ENCODE results near the gene VRK2.
"Not testable (repeated sequence)": the region's sequence is repeated elsewhere in the genome, so short reads cannot be mapped to it uniquely, and the experiment has no call there.

VRK2 gene

DNA sequence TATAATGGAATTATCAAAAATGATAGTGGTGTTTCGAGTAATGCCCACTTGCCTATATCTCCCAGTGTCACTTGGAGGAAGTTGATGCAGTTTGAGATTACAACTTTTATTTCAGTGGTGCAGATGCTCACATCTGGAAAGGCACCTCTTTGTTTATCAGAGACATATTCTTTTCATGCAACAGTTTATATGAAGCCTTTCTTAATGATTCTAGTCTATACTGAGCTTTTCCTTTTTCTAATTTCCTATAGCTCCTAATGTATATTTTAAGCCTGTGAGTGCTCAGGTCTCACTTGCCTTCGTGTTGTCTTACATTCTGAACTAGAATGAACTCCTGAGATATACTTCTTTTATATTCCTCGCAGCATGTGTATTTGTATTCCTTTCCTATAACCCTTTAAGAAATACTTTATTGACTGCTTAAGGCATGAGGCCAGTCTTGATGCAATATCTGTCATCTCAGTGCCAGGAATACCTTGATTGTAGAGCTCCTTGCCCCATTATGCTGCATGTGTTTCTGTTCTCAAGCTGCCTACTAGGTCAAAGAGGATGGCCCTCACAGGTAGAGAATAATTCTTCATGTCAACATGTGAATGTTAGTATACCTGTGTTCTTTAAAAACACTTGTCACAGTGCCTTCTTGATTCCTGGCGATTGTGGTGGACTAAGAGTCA, 52.6 kb downstream of the VRK2 start:
- H3K4me1 ChIP-seq = no peaks in the 10 kb centered on the region
- H3K36me3 ChIP-seq = no peaks in the 10 kb centered on the region; the same call in 1 of the 2 replicates
- H4K20me1 ChIP-seq = no peaks in the 10 kb centered on the region
- H3K9ac ChIP-seq = no peak overlapping the region
- H3K27ac ChIP-seq = no peak overlapping the region
- H3K27me3 ChIP-seq = no peaks in the 10 kb centered on the region
- TF ChIP-seq Cebpa-rat (IDR thresholded peaks at IDR 0.05) = no peak
- peaks cover 8% of the 10 kb centered on the region; the same call in 1 of the 2 replicates for H3K9me3 ChIP-seq
- no peak overlapping the region for H3K4me3 ChIP-seq
- H3K4me2 ChIP-seq = no peak overlapping the region

- TF ChIP-seq Cebpa-rat (IDR thresholded peaks at IDR 0.05) = no peak
- Histone ChIP-seq H3K36me3 (no peaks in the 10 kb centered on the region), H3K4me1 (no peaks in the 10 kb centered on the region), H4K20me1 (no peaks in the 10 kb centered on the region), H3K9ac (no peak overlapping the region), H3K4me3 (no peak overlapping the region), H3K27me3 (no peaks in the 10 kb centered on the region), H3K4me2 (no peak overlapping the region), H3K27ac (no peak overlapping the region), H3K9me3 (no peaks in the 10 kb centered on the region)
These were observed 54.9 kb downstream of the VRK2 start for GRCh38 chr2:58101500-58101899.

DNA sequence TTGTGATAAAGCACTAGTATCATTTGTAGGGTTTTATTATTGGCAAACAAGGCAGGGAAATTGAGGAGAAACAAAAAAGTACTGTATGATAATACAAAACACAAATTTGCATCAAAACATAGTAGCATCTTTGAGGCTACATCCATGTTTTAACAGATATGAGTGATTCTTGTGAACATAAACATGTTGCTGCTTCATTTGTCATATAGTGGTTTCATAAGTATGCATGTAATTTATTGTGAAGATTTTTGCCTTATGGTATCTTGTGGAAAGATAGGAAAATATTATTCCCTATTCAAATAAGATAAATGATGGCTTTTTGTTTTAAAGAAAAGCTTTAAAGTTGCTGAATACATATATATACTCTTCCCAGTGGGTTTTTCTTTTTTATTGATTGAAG, 60.3 kb downstream of the VRK2 start:
- H3K36me3 ChIP-seq = peaks cover 9% of the 10 kb centered on the region
- H3K4me2 ChIP-seq = no peak overlapping the region
- no peak overlapping the region for H3K4me3 ChIP-seq

GRCh38 chr2:58107803-58108710, 61.5 kb downstream of the VRK2 start:
- H3K27ac ChIP-seq = no peak overlapping the region
- no peaks in the 10 kb centered on the region for H3K9me3 ChIP-seq
- H4K20me1 ChIP-seq = no peaks in the 10 kb centered on the region; the same call in 1 of the 2 replicates
- H3K36me3 ChIP-seq = peaks cover 11% of the 10 kb centered on the region
- no peak overlapping the region for H3K4me3 ChIP-seq
- TF ChIP-seq Cebpa-rat (IDR thresholded peaks at IDR 0.05) = no peak
- no peak overlapping the region for H3K4me2 ChIP-seq
- no peaks in the 10 kb centered on the region for H3K27me3 ChIP-seq
- H3K9ac ChIP-seq = no peak overlapping the region
- H3K4me1 ChIP-seq = no peaks in the 10 kb centered on the region

More for the DNA sequence above, 60.3 kb downstream of the VRK2 start:
- no peak for TF ChIP-seq Cebpa-rat (IDR thresholded peaks at IDR 0.05)
- H3K4me1 ChIP-seq = no peaks in the 10 kb centered on the region
- H3K9me3 ChIP-seq = no peaks in the 10 kb centered on the region
- H4K20me1 ChIP-seq = no peaks in the 10 kb centered on the region; the same call in 1 of the 2 replicates
- no peak overlapping the region for H3K9ac ChIP-seq
- no peaks in the 10 kb centered on the region for H3K27me3 ChIP-seq
- H3K27ac ChIP-seq = no peak overlapping the region

GRCh38 chr2:58109481-58109880, 62.9 kb downstream of the VRK2 start:
- H3K9ac ChIP-seq = no peak overlapping the region
- H3K4me3 ChIP-seq = no peak overlapping the region
- H3K9me3 ChIP-seq = no peaks in the 10 kb centered on the region
- no peak overlapping the region for H3K27ac ChIP-seq
- H3K27me3 ChIP-seq = no peaks in the 10 kb centered on the region
- peaks cover 15% of the 10 kb centered on the region for H3K36me3 ChIP-seq
- no peaks in the 10 kb centered on the region for H3K4me1 ChIP-seq
- H3K4me2 ChIP-seq = no peak overlapping the region
- no peak for TF ChIP-seq Cebpa-rat (IDR thresholded peaks at IDR 0.05)
- no peaks in the 10 kb centered on the region; the same call in 1 of the 2 replicates for H4K20me1 ChIP-seq

GRCh38 chr2:58110765-58111164, 64.2 kb downstream of the VRK2 start:
- no peak for TF ChIP-seq Cebpa-rat (IDR thresholded peaks at IDR 0.05)
- H3K27me3 ChIP-seq = no peaks in the 10 kb centered on the region
- H3K27ac ChIP-seq = no peak overlapping the region

GRCh38 chr2:58113563-58113962, 67.0 kb downstream of the VRK2 start:
- not testable (repeated sequence) for H3K9me3 ChIP-seq, H3K4me1 ChIP-seq, H3K27me3 ChIP-seq, H4K20me1 ChIP-seq, H3K4me2 ChIP-seq, H3K27ac ChIP-seq, H3K9ac ChIP-seq, H3K4me3 ChIP-seq
- H3K36me3 ChIP-seq = peaks cover 15% of the 10 kb centered on the region

More at GRCh38 chr2:58110765-58111164, 64.2 kb downstream of the VRK2 start:
- Histone ChIP-seq H3K9me3 (no peaks in the 10 kb centered on the region), H3K4me2 (no peak overlapping the region), H3K9ac (no peak overlapping the region), H3K36me3 (peaks cover 15% of the 10 kb centered on the region), H4K20me1 (no peaks in the 10 kb centered on the region; the same call in 1 of the 2 replicates), H3K4me1 (no peaks in the 10 kb centered on the region), H3K4me3 (no peak overlapping the region)

DNA sequence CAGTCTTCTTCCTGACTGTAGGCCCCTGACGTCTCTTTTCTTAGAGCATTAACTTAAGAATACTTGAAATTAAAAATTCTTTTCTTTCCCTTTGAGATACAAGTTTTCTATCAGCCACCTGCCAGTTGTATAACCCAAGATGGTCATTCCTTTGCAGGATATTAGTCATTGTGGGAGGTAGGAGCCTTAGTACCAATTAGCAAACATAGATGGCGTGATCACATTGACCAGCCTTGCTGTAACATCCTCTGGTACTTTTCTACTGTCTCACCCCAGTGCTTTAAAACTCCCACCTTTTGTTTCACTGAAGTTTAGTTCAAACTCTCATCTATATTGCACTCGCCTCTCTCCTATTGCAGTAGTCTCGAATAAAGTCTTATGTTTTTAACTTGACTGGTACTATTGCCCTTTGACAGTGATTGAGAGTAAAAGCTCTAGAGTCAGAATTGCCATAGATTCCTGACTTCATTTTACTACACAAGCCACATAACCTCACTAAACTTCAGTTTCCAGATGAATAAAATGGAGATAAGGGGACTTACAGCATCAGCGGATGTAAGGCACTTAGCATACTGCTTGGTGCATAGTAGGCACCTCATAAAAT, 74.1 kb downstream of the VRK2 start:
- Histone ChIP-seq H3K4me1 (no peaks in the 10 kb centered on the region), H3K27me3 (no peaks in the 10 kb centered on the region), H3K9me3 (no peaks in the 10 kb centered on the region), H3K9ac (no peak overlapping the region), H3K4me2 (no peak overlapping the region), H3K36me3 (peaks cover 18% of the 10 kb centered on the region), H4K20me1 (no peaks in the 10 kb centered on the region), H3K27ac (no peak overlapping the region), H3K4me3 (no peak overlapping the region)
- no peak for TF ChIP-seq Cebpa-rat (IDR thresholded peaks at IDR 0.05)

DNA sequence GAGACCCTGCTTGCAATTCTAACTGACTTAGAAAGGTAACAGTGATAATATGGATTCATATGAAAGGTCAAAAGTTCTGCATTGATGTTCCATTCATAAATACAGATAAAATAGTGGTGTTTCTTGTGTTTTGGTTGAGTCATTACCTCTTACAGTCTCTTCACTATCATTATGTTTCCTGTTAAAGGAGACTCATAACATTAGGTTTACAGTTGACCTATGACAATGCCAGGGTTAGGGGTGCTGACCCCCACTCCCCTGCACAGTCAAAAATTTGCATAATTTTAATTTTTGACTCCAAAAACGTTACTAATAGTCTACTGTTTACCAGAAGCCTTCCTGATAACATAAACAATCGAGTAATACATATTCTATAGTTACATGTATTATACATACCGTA, 75.4 kb downstream of the VRK2 start:
- no peak for TF ChIP-seq Cebpa-rat (IDR thresholded peaks at IDR 0.05)
- no peak overlapping the region for H3K4me3 ChIP-seq
- no peak overlapping the region for H3K27ac ChIP-seq
- H3K9ac ChIP-seq = no peak overlapping the region
- H3K4me2 ChIP-seq = no peak overlapping the region
- no peaks in the 10 kb centered on the region for H4K20me1 ChIP-seq
- H3K27me3 ChIP-seq = no peaks in the 10 kb centered on the region
- H3K36me3 ChIP-seq = peaks cover 18% of the 10 kb centered on the region
- H3K4me1 ChIP-seq = no peaks in the 10 kb centered on the region
- no peaks in the 10 kb centered on the region for H3K9me3 ChIP-seq

GRCh38 chr2:58122540-58122939, 75.9 kb downstream of the VRK2 start:
- Histone ChIP-seq H3K27ac (no peak overlapping the region), H3K27me3 (no peaks in the 10 kb centered on the region), H3K4me3 (no peak overlapping the region), H3K9me3 (no peaks in the 10 kb centered on the region), H3K4me2 (no peak overlapping the region), H3K9ac (no peak overlapping the region), H3K36me3 (peaks cover 18% of the 10 kb centered on the region), H3K4me1 (no peaks in the 10 kb centered on the region), H4K20me1 (no peaks in the 10 kb centered on the region)
- no peak for TF ChIP-seq Cebpa-rat (IDR thresholded peaks at IDR 0.05)
